IMR-90 (cell line): ENCODE measurements around the gene RMND5B. TPM values are rescaled to one million over a fixed set of nuclear protein-coding genes. Genes with fewer than 3 reads are reported as not detected.

Source experiments
- ATAC-seq: fragments of 200-7000 bp; cut with Tn5 transposase; 2 replicates; pipeline ENCODE4 v1.9.1; 2020; ENCODE audit warnings: low read depth, mild to moderate bottlenecking, moderate library complexity
- BruUV-seq: library from RNA; stranded (reverse); fragments of 400-500 nt; replicated peaks from 2 replicates; lab custom pipeline; 2021; lab: Mats Ljungman, UMichigan
- CTCF ChIA-PET: fragments of 300-600 bp; formaldehyde crosslinking; extraction: SDS; loops from one replicate; lab custom pipeline; 2021; ENCODE audit warnings: antibody characterized with exemption; lab: Yijun Ruan, JAX
- POLR2A ChIA-PET: fragments of 300-600 bp; sonication (Branson Sonifier 250); formaldehyde crosslinking; loops from one replicate; lab custom pipeline; 2022; ENCODE audit warnings: antibody characterized with exemption; ENCODE audit not compliant: unreplicated experiment; lab: Charles Lee
- DNase-seq: peaks from one replicate; pipeline ENCODE4 v3.0.0; 2013
- H2AFZ ChIP-seq: replicated peaks from 2 replicates; pipeline ENCODE3; 2013; ENCODE audit warnings: low read length, mild to moderate bottlenecking; ENCODE audit not compliant: poor library complexity
- H2AK5ac ChIP-seq: 2 replicates; pipeline ENCODE4 v1.6.1; 2013; ENCODE audit warnings: low read depth, low read length, inconsistent platforms
- H2AK9ac ChIP-seq: replicated peaks from 2 replicates; pipeline ENCODE3; 2013; ENCODE audit warnings: mild to moderate bottlenecking, low read depth, low read length, moderate library complexity; ENCODE audit not compliant: poor library complexity
- H2BK120ac ChIP-seq: 2 replicates; pipeline ENCODE4 v1.6.1; 2013; ENCODE audit warnings: low read depth, low read length, inconsistent platforms
- H2BK15ac ChIP-seq: 3 replicates; pipeline ENCODE4 v1.6.1; 2013; ENCODE audit warnings: low read depth, low read length, inconsistent platforms
- H2BK20ac ChIP-seq: 2 replicates; pipeline ENCODE4 v1.6.1; 2013; ENCODE audit warnings: low read depth, mild to moderate bottlenecking, inconsistent platforms, low read length, moderate library complexity
- H2BK5ac ChIP-seq: 2 replicates; pipeline ENCODE4 v1.6.1; 2013; ENCODE audit warnings: mild to moderate bottlenecking, low read depth, low read length, inconsistent platforms; ENCODE audit not compliant: poor library complexity, severe bottlenecking
- H3K14ac ChIP-seq: replicated peaks from 2 replicates; pipeline ENCODE4 v1.6.1; 2013; ENCODE audit warnings: low read depth, low read length, inconsistent platforms
- H3K18ac ChIP-seq: 2 replicates; pipeline ENCODE4 v1.6.1; 2013; ENCODE audit warnings: low read depth, low read length, control low read depth
- H3K23ac ChIP-seq: 2 replicates; pipeline ENCODE4 v1.6.1; 2013; ENCODE audit warnings: low read depth, low read length, inconsistent platforms
- H3K27ac ChIP-seq: 2 replicates; pipeline ENCODE4 v1.5.1; 2013; ENCODE audit warnings: mild to moderate bottlenecking, control low read depth, low read length; ENCODE audit not compliant: insufficient read depth
- H3K27me3 ChIP-seq: 2 replicates; pipeline ENCODE4 v1.6.1; 2013; ENCODE audit warnings: low read length; ENCODE audit not compliant: control insufficient read depth, insufficient read depth
- H3K36me3 ChIP-seq: 2 replicates; pipeline ENCODE4 v1.6.1; 2013; ENCODE audit warnings: low read length, mixed read lengths; ENCODE audit not compliant: control insufficient read depth, insufficient read depth
- H3K4ac ChIP-seq: 2 replicates; pipeline ENCODE4 v1.6.1; 2013; ENCODE audit warnings: low read depth, low read length, inconsistent platforms
- H3K4me1 ChIP-seq: 2 replicates; pipeline ENCODE4 v1.6.1; 2013; ENCODE audit warnings: low read length, mixed read lengths; ENCODE audit not compliant: control insufficient read depth, insufficient read depth
- H3K4me2 ChIP-seq: 2 replicates; pipeline ENCODE4 v1.6.1; 2013; ENCODE audit warnings: low read depth, mild to moderate bottlenecking, control low read depth, low read length, moderate library complexity
- H3K4me3 ChIP-seq: 2 replicates; pipeline ENCODE4 v1.5.1; 2013; ENCODE audit warnings: low read depth, mild to moderate bottlenecking, control low read depth, low read length, moderate library complexity; ENCODE audit not compliant: insufficient read depth
- H3K56ac ChIP-seq: 2 replicates; pipeline ENCODE4 v1.6.1; 2013; ENCODE audit warnings: low read length, inconsistent platforms; ENCODE audit not compliant: insufficient read depth; ENCODE audit errors: extremely low read depth
- H3K79me1 ChIP-seq, 2 experiments: 2 replicates each; pipeline ENCODE4 v1.6.1; 2013; ENCODE audit warnings: low read length in 2 of 2, inconsistent platforms in 1 of 2, low read depth in 1 of 2
- H3K9ac ChIP-seq: 2 replicates; pipeline ENCODE4 v1.6.1; 2013; ENCODE audit warnings: low read depth, low read length, control low read depth
- H3K9me1 ChIP-seq: 2 replicates; pipeline ENCODE4 v1.6.1; 2013; ENCODE audit warnings: low read length, inconsistent platforms; ENCODE audit not compliant: insufficient read depth
- H3K9me3 ChIP-seq: 2 replicates; pipeline ENCODE4 v1.6.1; 2013; ENCODE audit warnings: low read length; ENCODE audit not compliant: control insufficient read depth, insufficient read depth
- H4K20me1 ChIP-seq: 2 replicates; pipeline ENCODE4 v1.6.1; 2013; ENCODE audit warnings: low read length, inconsistent platforms; ENCODE audit not compliant: insufficient read depth
- H4K5ac ChIP-seq: 2 replicates; pipeline ENCODE4 v1.6.1; 2013; ENCODE audit warnings: mild to moderate bottlenecking, low read depth, low read length, control low read depth
- H4K8ac ChIP-seq, 2 experiments: 2 replicates each; pipeline ENCODE4 v1.6.1; 2013; ENCODE audit warnings: low read depth in 2 of 2, low read length in 2 of 2, control low read depth in 1 of 2, inconsistent platforms in 1 of 2
- H4K91ac ChIP-seq: 2 replicates; pipeline ENCODE4 v1.6.1; 2013; ENCODE audit warnings: low read depth, low read length, inconsistent platforms; ENCODE audit not compliant: insufficient read depth
- BHLHE40 ChIP-seq: fragments of 150-350 bp; IDR thresholded peaks from 2 replicates; pipeline ENCODE4 v1.6.1; 2016; ENCODE audit warnings: mild to moderate bottlenecking, low read depth, low read length
- CEBPB ChIP-seq: IDR thresholded peaks from 2 replicates; pipeline ENCODE4 v1.6.1; 2012; ENCODE audit warnings: low read depth, low read length, improper control_type of control experiment
- CHD1 ChIP-seq: IDR thresholded peaks from 2 replicates; pipeline ENCODE4 v1.6.1; 2012; ENCODE audit warnings: low read depth, low read length, improper control_type of control experiment
- CTCF ChIP-seq: conservative IDR thresholded peaks from 2 replicates; pipeline ENCODE4 v1.5.1; 2012; ENCODE audit warnings: mild to moderate bottlenecking, low read depth, low read length, improper control_type of control experiment
- ELK1 ChIP-seq: fragments of 150-350 bp; IDR thresholded peaks from 2 replicates; pipeline ENCODE4 v1.6.1; 2016; ENCODE audit warnings: low read depth, mild to moderate bottlenecking, low read length, moderate library complexity, borderline replicate concordance
- FOS ChIP-seq: fragments of 150-350 bp; IDR thresholded peaks from 2 replicates; pipeline ENCODE4 v1.6.1; 2016; ENCODE audit warnings: low read depth, low read length
- MAFK ChIP-seq: IDR thresholded peaks from 2 replicates; pipeline ENCODE4 v1.6.1; 2012; ENCODE audit warnings: low read depth, low read length, improper control_type of control experiment
- MAZ ChIP-seq: IDR thresholded peaks from 2 replicates; pipeline ENCODE4 v1.6.1; 2012; ENCODE audit warnings: low read depth, mild to moderate bottlenecking, low read length, improper control_type of control experiment, moderate library complexity, borderline replicate concordance
- MXI1 ChIP-seq: IDR thresholded peaks from 2 replicates; pipeline ENCODE4 v1.6.1; 2012; ENCODE audit warnings: low read depth, mild to moderate bottlenecking, low read length, moderate library complexity, borderline replicate concordance
- NFE2L2 ChIP-seq: fragments of 150-350 bp; IDR thresholded peaks from 2 replicates; pipeline ENCODE4 v1.6.1; 2016; ENCODE audit warnings: low read depth, mild to moderate bottlenecking, low read length
- POLR2A ChIP-seq: IDR thresholded peaks from 2 replicates; pipeline ENCODE4 v1.6.1; 2012; ENCODE audit warnings: mild to moderate bottlenecking, low read depth, low read length
- RAD21 ChIP-seq: IDR thresholded peaks from 2 replicates; pipeline ENCODE4 v1.6.1; 2012; ENCODE audit warnings: low read length, improper control_type of control experiment
- RCOR1 ChIP-seq: IDR thresholded peaks from 2 replicates; pipeline ENCODE4 v1.6.1; 2012; ENCODE audit warnings: mild to moderate bottlenecking, low read length, improper control_type of control experiment; ENCODE audit not compliant: insufficient replicate concordance
- RFX5 ChIP-seq: IDR thresholded peaks from 2 replicates; pipeline ENCODE4 v1.8.0; 2012; ENCODE audit warnings: low read depth, mild to moderate bottlenecking, low read length, moderate library complexity
- SMC3 ChIP-seq: fragments of 150-350 bp; IDR thresholded peaks from 2 replicates; pipeline ENCODE4 v1.6.1; 2016; ENCODE audit warnings: low read depth, mild to moderate bottlenecking, antibody characterized with exemption, low read length, moderate library complexity
- USF2 ChIP-seq: fragments of 150-350 bp; IDR thresholded peaks from 2 replicates; pipeline ENCODE4 v1.6.1; 2017; ENCODE audit warnings: mild to moderate bottlenecking, antibody characterized with exemption, low read length, low read depth
- WGBS, 2 experiments: methylation state at CpG; one replicate each; pipeline versions ENCODE4 v1.1.5 to v1.1.7; 2013; ENCODE audit warnings: missing lambda C conversion rate in 2 of 2; ENCODE audit not compliant: insufficient read length in 1 of 2; ENCODE audit errors: extremely low coverage in 2 of 2; 5-methylcytosine and 5-hydroxymethylcytosine counted together
- dilution Hi-C: fragments of 300-500 bp; cut with HindIII; formaldehyde crosslinking; loops from one replicate; pipeline ENCODE4 v1.14.3; 2018; ENCODE audit warnings: low sequenced_read_pairs; ENCODE audit not compliant: unreplicated experiment
- in situ Hi-C: fragments of 300-500 bp; cut with MboI; formaldehyde crosslinking; loops from 3 replicates; pipeline ENCODE4 v1.14.3; 2019; ENCODE audit warnings: low sequenced_read_pairs, inconsistent platforms, mixed read lengths
- intact Hi-C: fragments of 100-400 bp; cut with micrococcal nuclease; formaldehyde crosslinking; loops from 2 replicates; pipeline ENCODE4 v1.10.0; 2022
- polyA plus RNA-seq, 3 experiments: library from polyadenylated mRNA; depleted of rRNA; stranded (reverse); fragments of >200 nt; gene quantifications; 2 replicates each; pipeline ENCODE4 v1.2.3, GENCODE V29; 2012; ENCODE audit warnings: low replicate concordance in 1 of 3
- total RNA-seq: library from RNA; depleted of rRNA; stranded (reverse); fragments of >200 nt; gene quantifications from 2 replicates; pipeline ENCODE4 v1.2.3, GENCODE V29; 2012

Gene RMND5B
- total and polyA plus RNA-seq, 2 of the 4 experiments (the other 2 are of a cell fraction), result 14.0 to 19.5 TPM

GRCh38 chr5:178098685-178099084 is 32.1 kb upstream of the RMND5B start:
- in situ Hi-C loops (no loop called here), intact Hi-C loops (no loop called here), dilution Hi-C loops (no loop called here)
- 100% methylated on average over 2 of the region's 7 CpGs; no CpG with 5 or more reads in 1 of the 2 experiments for WGBS, 2 experiments
- H3K4me2 ChIP-seq, result no peak overlapping the region
- H3K14ac ChIP-seq, result no peak overlapping the region
- H4K20me1 ChIP-seq, result no peaks in the 10 kb centered on the region
- ATAC-seq (no peak), DNase-seq (no peak)
- H2BK15ac ChIP-seq, result no peak overlapping the region
- no peak overlapping the region for H3K18ac ChIP-seq
- ChIA-PET CTCF (no interaction called here), POLR2A (no interaction called here)
- H3K27ac ChIP-seq, result no peak overlapping the region
- no peak overlapping the region for H4K5ac ChIP-seq
- TF ChIP-seq RAD21, result no peak
- no peak for TF ChIP-seq USF2
- TF ChIP-seq RCOR1, result no peak
- TF ChIP-seq FOS, result no peak
- TF ChIP-seq BHLHE40, result no peak
- no peak for TF ChIP-seq NFE2L2
- TF ChIP-seq MAZ, result no peak
- no peak for TF ChIP-seq CTCF
- no peak for TF ChIP-seq ELK1
- no peak for TF ChIP-seq MXI1
- TF ChIP-seq SMC3, result no peak
- no peak for TF ChIP-seq MAFK
- no peak for TF ChIP-seq POLR2A
- no peak for TF ChIP-seq RFX5
- TF ChIP-seq CHD1, result no peak
- no peak for TF ChIP-seq CEBPB
- H2AFZ ChIP-seq, result no peak overlapping the region
- no peak overlapping the region for H2BK120ac ChIP-seq
- no peak overlapping the region for H4K91ac ChIP-seq
- H3K4ac ChIP-seq, result no peak overlapping the region
- no peak overlapping the region for H3K23ac ChIP-seq
- no peak overlapping the region for H4K8ac ChIP-seq
- no peak overlapping the region for H2AK9ac ChIP-seq
- no peaks in the 10 kb centered on the region for H3K79me1 ChIP-seq
- no peak overlapping the region for H2AK5ac ChIP-seq
- H3K56ac ChIP-seq, result no peak overlapping the region
- H3K36me3 ChIP-seq, result no peaks in the 10 kb centered on the region
- no peak overlapping the region for H3K9ac ChIP-seq
- H3K9me3 ChIP-seq, result peaks cover 7% of the 10 kb centered on the region; the same call in 1 of the 2 replicates
- no peak overlapping the region for H2BK5ac ChIP-seq
- BruUV-seq, result no TSS peak
- no peaks in the 10 kb centered on the region for H3K9me1 ChIP-seq
- no peak overlapping the region for H2BK20ac ChIP-seq
- H3K4me1 ChIP-seq, result no peaks in the 10 kb centered on the region
- H3K27me3 ChIP-seq, result no peaks in the 10 kb centered on the region; the same call in 1 of the 2 replicates
- H3K4me3 ChIP-seq, result no peak overlapping the region
